ENCODE data around the gene SLC6A19. TPM values are rescaled to one million over a fixed set of nuclear protein-coding genes. Genes with fewer than 3 reads are reported as not detected.

SLC6A19 gene
- total RNA-seq, 1 experiment from 2014 or later, result 0.29 TPM

- CTCF ChIA-PET, result no interaction called here
- no peak overlapping the region for H3K27ac Mint-ChIP-seq (ENCODE audit: unreplicated experiment)
- Histone ChIP-seq H3K4me3 (ENCODE audit: low read depth, low read length) (no peak overlapping the region), H3K9me3 (no peaks in the 10 kb centered on the region), H3K27me3 (replicated peaks; ENCODE audit: control insufficient read depth, insufficient read depth, low read length) (no peaks in the 10 kb centered on the region; the same call in 1 of the 2 replicates), H3K36me3 (ENCODE audit: control insufficient read depth, insufficient read depth, low read length) (no peaks in the 10 kb centered on the region), H3K4me1 (peaks cover 7% of the 10 kb centered on the region)
- intact Hi-C loops (cut with micrococcal nuclease; ENCODE audit: unreplicated experiment), result no loop called here
- no peak for TF ChIP-seq CTCF (IDR thresholded peaks at IDR 0.05; ENCODE audit: insufficient read depth in 1 of 2, low read depth in 1 of 2, low read length in 1 of 2, severe bottlenecking in 1 of 2, unreplicated experiment in 1 of 2)
- H3K4me1 Mint-ChIP-seq (ENCODE audit: low read depth, unreplicated experiment), result peaks cover 6% of the 10 kb centered on the region
- no peaks in the 10 kb centered on the region for H3K36me3 Mint-ChIP-seq (ENCODE audit: insufficient read depth, unreplicated experiment)
- DNase-seq, result no peak
- no TSS peak for BruUV-seq (replicated peaks)
- POLR2A ChIA-PET, result no interaction called here
- no peak overlapping the region for H3K4me3 Mint-ChIP-seq (ENCODE audit: unreplicated experiment)
- no peaks in the 10 kb centered on the region for H3K9me3 Mint-ChIP-seq (ENCODE audit: unreplicated experiment)
- peaks cover 7% of the 10 kb centered on the region for H3K27me3 Mint-ChIP-seq (ENCODE audit: insufficient read depth, unreplicated experiment)
Observed at GRCh38 chr5:1247811-1248210, 46.4 kb downstream of the SLC6A19 start.

GRCh38 chr5:1249366-1250280 lies 48.2 kb downstream of the SLC6A19 start:
- Mint-ChIP-seq H3K36me3 (ENCODE audit: insufficient read depth, unreplicated experiment) (no peaks in the 10 kb centered on the region), H3K27me3 (ENCODE audit: insufficient read depth, unreplicated experiment) (peaks cover 7% of the 10 kb centered on the region), H3K4me1 (ENCODE audit: low read depth, unreplicated experiment) (peaks cover 6% of the 10 kb centered on the region), H3K27ac (ENCODE audit: unreplicated experiment) (no peak overlapping the region), H3K4me3 (ENCODE audit: unreplicated experiment) (no peak overlapping the region), H3K9me3 (ENCODE audit: unreplicated experiment) (no peaks in the 10 kb centered on the region)
- H3K9me3 ChIP-seq, result no peaks in the 10 kb centered on the region
- H3K27me3 ChIP-seq (replicated peaks; ENCODE audit: control insufficient read depth, insufficient read depth, low read length), result no peaks in the 10 kb centered on the region; the same call in 1 of the 2 replicates
- peaks cover 7% of the 10 kb centered on the region for H3K4me1 ChIP-seq
- no peaks in the 10 kb centered on the region for H3K36me3 ChIP-seq (ENCODE audit: control insufficient read depth, insufficient read depth, low read length)
- ChIA-PET CTCF (no interaction called here), POLR2A (no interaction called here)
- BruUV-seq (replicated peaks), result no TSS peak
- no peak overlapping the region for H3K4me3 ChIP-seq (ENCODE audit: low read depth, low read length)
- intact Hi-C loops (cut with micrococcal nuclease; ENCODE audit: unreplicated experiment), result no loop called here
- TF ChIP-seq CTCF (IDR thresholded peaks at IDR 0.05; ENCODE audit: insufficient read depth in 1 of 2, low read depth in 1 of 2, low read length in 1 of 2, severe bottlenecking in 1 of 2, unreplicated experiment in 1 of 2), result no peak
- DNase-seq, result no peak

GRCh38 chr5:1251678-1252580 lies 50.5 kb downstream of the SLC6A19 start:
- peaks cover 7% of the 10 kb centered on the region for H3K4me1 ChIP-seq
- DNase-seq, result peak; percentile 53 to 88
- H3K4me1 Mint-ChIP-seq (ENCODE audit: low read depth, unreplicated experiment), result peaks cover 6% of the 10 kb centered on the region
- intact Hi-C loops (cut with micrococcal nuclease; ENCODE audit: unreplicated experiment), result no loop called here
- H3K9me3 Mint-ChIP-seq (ENCODE audit: unreplicated experiment), result no peaks in the 10 kb centered on the region
- BruUV-seq (replicated peaks), result no TSS peak
- peak overlapping the region; percentile 45 for H3K27ac Mint-ChIP-seq (ENCODE audit: unreplicated experiment)
- POLR2A ChIA-PET, result no interaction called here
- H3K27me3 Mint-ChIP-seq (ENCODE audit: insufficient read depth, unreplicated experiment), result peaks cover 4% of the 10 kb centered on the region
- H3K36me3 ChIP-seq (ENCODE audit: control insufficient read depth, insufficient read depth, low read length), result no peaks in the 10 kb centered on the region
- peak overlapping the region; percentile 65 for H3K4me3 Mint-ChIP-seq (ENCODE audit: unreplicated experiment)
- no peaks in the 10 kb centered on the region for H3K9me3 ChIP-seq
- TF ChIP-seq CTCF (IDR thresholded peaks at IDR 0.05; ENCODE audit: insufficient read depth in 1 of 2, low read depth in 1 of 2, low read length in 1 of 2, severe bottlenecking in 1 of 2, unreplicated experiment in 1 of 2), result no peak
- H3K36me3 Mint-ChIP-seq (ENCODE audit: insufficient read depth, unreplicated experiment), result no peaks in the 10 kb centered on the region
- H3K4me3 ChIP-seq (ENCODE audit: low read depth, low read length), result peak overlapping the region; percentile 5
- no peaks in the 10 kb centered on the region; the same call in 1 of the 2 replicates for H3K27me3 ChIP-seq (replicated peaks; ENCODE audit: control insufficient read depth, insufficient read depth, low read length)
- CTCF ChIA-PET, result no interaction called here

Data from Caco-2 (cell line).